Astrocyte (in vitro differentiated cells and primary cell): Measurements from ENCODE around the gene HIVEP2. TPM values are rescaled to one million over a fixed set of nuclear protein-coding genes. Genes with fewer than 3 reads are reported as not detected.

Source experiments
- DNase-seq: peaks from one replicate; pipeline ENCODE4 v3.0.0-alpha.2; 2010; ENCODE audit warnings: low read depth
- FAIRE-seq: peaks from 2 replicates; lab custom pipeline; 2011; peaks lifted over from hg19 to GRCh38; lab: Jason Lieb, UNC
- H2AFZ ChIP-seq: 2 replicates; pipeline ENCODE4 v1.6.0; 2012; ENCODE audit warnings: low read depth, low read length, inconsistent platforms
- H3K27ac ChIP-seq: 2 replicates; pipeline ENCODE4 v1.5.1; 2011; ENCODE audit warnings: low read depth, low read length, inconsistent platforms
- H3K27me3 ChIP-seq: 2 replicates; pipeline ENCODE4 v1.6.0; 2011; ENCODE audit warnings: low read length, inconsistent platforms; ENCODE audit not compliant: insufficient read depth
- H3K36me3 ChIP-seq: 2 replicates; pipeline ENCODE4 v1.5.1; 2011; ENCODE audit warnings: low read length, inconsistent platforms; ENCODE audit not compliant: insufficient read depth
- H3K4me1 ChIP-seq: 2 replicates; pipeline ENCODE4 v1.5.1; 2011; ENCODE audit warnings: low read length, inconsistent platforms; ENCODE audit not compliant: insufficient read depth
- H3K4me2 ChIP-seq: 2 replicates; pipeline ENCODE4 v1.6.0; 2012; ENCODE audit warnings: low read length, inconsistent platforms
- H3K4me3 ChIP-seq: 2 replicates; pipeline ENCODE4 v1.5.1; 2011; ENCODE audit warnings: low read depth, mild to moderate bottlenecking, low read length, inconsistent platforms; ENCODE audit not compliant: insufficient read depth
- H3K79me2 ChIP-seq: 2 replicates; pipeline ENCODE4 v1.6.0; 2012; ENCODE audit warnings: mild to moderate bottlenecking, low read length, inconsistent platforms; ENCODE audit not compliant: insufficient read depth
- H3K9ac ChIP-seq: 2 replicates; pipeline ENCODE4 v1.6.0; 2012; ENCODE audit warnings: mild to moderate bottlenecking, low read length, inconsistent platforms
- H3K9me3 ChIP-seq: 2 replicates; pipeline ENCODE4 v1.5.1; 2012; ENCODE audit warnings: low read depth, mild to moderate bottlenecking, low read length, inconsistent platforms; ENCODE audit not compliant: insufficient read depth
- H4K20me1 ChIP-seq: 2 replicates; pipeline ENCODE4 v1.6.0; 2012; ENCODE audit warnings: low read length, inconsistent platforms; ENCODE audit not compliant: insufficient read depth
- H3K27ac Mint-ChIP-seq: one replicate; pipeline ENCODE4 v1.8.0; 2021; ENCODE audit warnings: mild to moderate bottlenecking, mixed read lengths; ENCODE audit not compliant: unreplicated experiment
- H3K27me3 Mint-ChIP-seq: one replicate; pipeline ENCODE4 v1.8.0; 2021; ENCODE audit warnings: low read depth, mixed read lengths; ENCODE audit not compliant: unreplicated experiment
- H3K36me3 Mint-ChIP-seq: one replicate; pipeline ENCODE4 v1.8.0; 2021; ENCODE audit warnings: low read depth, mixed read lengths; ENCODE audit not compliant: unreplicated experiment
- H3K4me1 Mint-ChIP-seq: one replicate; pipeline ENCODE4 v1.8.0; 2021; ENCODE audit warnings: low read depth, mixed read lengths; ENCODE audit not compliant: unreplicated experiment
- H3K4me3 Mint-ChIP-seq: one replicate; pipeline ENCODE4 v1.8.0; 2021; ENCODE audit warnings: mild to moderate bottlenecking, moderate library complexity, mixed read lengths; ENCODE audit not compliant: unreplicated experiment
- H3K9me3 Mint-ChIP-seq: one replicate; pipeline ENCODE4 v1.8.0; 2021; ENCODE audit warnings: mild to moderate bottlenecking, mixed read lengths; ENCODE audit not compliant: unreplicated experiment
- CTCF ChIP-seq: IDR thresholded peaks from 2 replicates; pipeline ENCODE4 v1.5.1; 2011; ENCODE audit warnings: low read depth, mild to moderate bottlenecking, inconsistent platforms, low read length, moderate library complexity; ENCODE audit not compliant: insufficient read depth
- EZH2 ChIP-seq: IDR thresholded peaks from 2 replicates; pipeline ENCODE4 v1.6.1; 2012; ENCODE audit warnings: mild to moderate bottlenecking, low read length, inconsistent platforms; ENCODE audit not compliant: insufficient read depth
- total RNA-seq: library from RNA; stranded (reverse); gene quantifications from 2 replicates; pipeline ENCODE4 v1.2.1, GENCODE V29; 2021

HIVEP2 gene
- total RNA-seq, 1 donor from 2014 or later, result 21.2 TPM

- Histone ChIP-seq H3K4me1 (peaks cover 28% of the 10 kb centered on the region), H2AFZ (no peak overlapping the region), H3K27me3 (no peaks in the 10 kb centered on the region), H3K36me3 (no peaks in the 10 kb centered on the region), H4K20me1 (peaks cover 12% of the 10 kb centered on the region), H3K9me3 (no peaks in the 10 kb centered on the region), H3K27ac (peak overlapping the region; percentile 47), H3K79me2 (peaks cover 95% of the 10 kb centered on the region), H3K9ac (peak overlapping the region; percentile 16), H3K4me2 (peak overlapping the region; percentile 32), H3K4me3 (no peak overlapping the region)
- Mint-ChIP-seq H3K9me3 (no peaks in the 10 kb centered on the region), H3K27ac (no peak overlapping the region), H3K27me3 (no peaks in the 10 kb centered on the region), H3K4me1 (peaks cover 18% of the 10 kb centered on the region), H3K36me3 (no peaks in the 10 kb centered on the region), H3K4me3 (no peak overlapping the region)
- no peak for TF ChIP-seq CTCF
- no peak for TF ChIP-seq EZH2
- FAIRE-seq (no peak), DNase-seq (no peak)
Observed at GRCh38 chr6:142941018-142941417, 4.0 kb downstream of the HIVEP2 start.

- Mint-ChIP-seq H3K9me3 (no peaks in the 10 kb centered on the region), H3K27ac (no peak overlapping the region), H3K4me1 (peaks cover 18% of the 10 kb centered on the region), H3K27me3 (no peaks in the 10 kb centered on the region), H3K36me3 (peaks cover 3% of the 10 kb centered on the region), H3K4me3 (no peak overlapping the region)
- Histone ChIP-seq H3K4me3 (no peak overlapping the region), H3K4me1 (peaks cover 28% of the 10 kb centered on the region), H3K4me2 (peak overlapping the region; percentile 32), H3K9me3 (no peaks in the 10 kb centered on the region), H3K27me3 (no peaks in the 10 kb centered on the region), H3K79me2 (peaks cover 96% of the 10 kb centered on the region), H3K27ac (peak overlapping the region; percentile 47), H3K9ac (peak overlapping the region; percentile 16), H2AFZ (no peak overlapping the region), H4K20me1 (peaks cover 13% of the 10 kb centered on the region), H3K36me3 (no peaks in the 10 kb centered on the region)
- FAIRE-seq (peak; percentile 60), DNase-seq (peak; percentile 85)
- TF ChIP-seq EZH2 (no peak), CTCF (no peak)
Observed at GRCh38 chr6:142940487-142940886, 4.5 kb downstream of the HIVEP2 start.

- peaks cover 22% of the 10 kb centered on the region for H3K4me1 ChIP-seq
- H4K20me1 ChIP-seq, result peaks cover 24% of the 10 kb centered on the region
- FAIRE-seq (peak; percentile 13), DNase-seq (no peak)
- TF ChIP-seq CTCF (no peak), EZH2 (no peak)
- H3K36me3 Mint-ChIP-seq, result peaks cover 6% of the 10 kb centered on the region
- H3K27me3 Mint-ChIP-seq, result no peaks in the 10 kb centered on the region
- no peak overlapping the region for H3K4me2 ChIP-seq
- H3K4me3 ChIP-seq, result no peak overlapping the region
- H3K4me3 Mint-ChIP-seq, result no peak overlapping the region
- H3K27me3 ChIP-seq, result no peaks in the 10 kb centered on the region
- H3K27ac Mint-ChIP-seq, result no peak overlapping the region
- H3K9ac ChIP-seq, result no peak overlapping the region
- H3K9me3 Mint-ChIP-seq, result no peaks in the 10 kb centered on the region
- peaks cover 18% of the 10 kb centered on the region for H3K4me1 Mint-ChIP-seq
- H3K9me3 ChIP-seq, result no peaks in the 10 kb centered on the region
- no peaks in the 10 kb centered on the region for H3K36me3 ChIP-seq
- no peak overlapping the region for H3K27ac ChIP-seq
- H2AFZ ChIP-seq, result no peak overlapping the region
- H3K79me2 ChIP-seq, result peaks cover 100% of the 10 kb centered on the region
Observed at GRCh38 chr6:142938510-142938909, 6.5 kb downstream of the HIVEP2 start.
